SK-N-SH (cell line): ENCODE measurements around the gene TNNT3. TPM values are rescaled to one million over a fixed set of nuclear protein-coding genes. Genes with fewer than 3 reads are reported as not detected.
A peak's percentile ranks its signal among the peaks of the same experiment; 100 is the strongest.

Source experiments
- CTCF ChIA-PET: fragments of 300-600, 350-600 bp; formaldehyde crosslinking; extraction: SDS; loops from one replicate; lab custom pipeline; 2021; lab: Yijun Ruan, JAX
- POLR2A ChIA-PET: fragments of 350-600 bp; sonication (Branson Sonifier 250); formaldehyde crosslinking; extraction: SDS; loops from one replicate; lab custom pipeline; 2020; ENCODE audit warnings: antibody characterized with exemption, inconsistent platforms; lab: Yijun Ruan, JAX
- DNase-seq: peaks from one replicate; pipeline ENCODE4 v3.0.0; 2012
- H2AFZ ChIP-seq: fragments of 200-600 bp; sonication (generic); 2 replicates; pipeline ENCODE4 v1.8.1; 2016; ENCODE audit warnings: antibody characterized with exemption, mild to moderate bottlenecking, low read depth
- H3F3A ChIP-seq: fragments of 200-600 bp; sonication (generic); replicated peaks from 2 replicates; pipeline ENCODE3; 2016; ENCODE audit warnings: antibody characterized with exemption, mild to moderate bottlenecking; ENCODE audit not compliant: insufficient read depth
- H3K27ac ChIP-seq, 2 experiments: fragments of 200-500 bp in 1 of 2; fragments of 200-600 bp in 1 of 2; sonication (Bioruptor generic) in 1 of 2; sonication (generic), shearing (Covaris generic) in 1 of 2; 2 replicates each; pipeline versions ENCODE4 v1.5.1 to v1.6.1; 2014 to 2016; ENCODE audit warnings: low read depth in 2 of 2, inconsistent platforms in 1 of 2, low read length in 1 of 2, mild to moderate bottlenecking in 1 of 2, mixed read lengths in 1 of 2
- H3K27me3 ChIP-seq: fragments of 200-600 bp; sonication (generic), shearing (Covaris generic); 2 replicates; pipeline ENCODE4 v1.6.1; 2016; ENCODE audit warnings: mixed run types; ENCODE audit not compliant: insufficient read depth
- H3K36me3 ChIP-seq, 2 experiments: fragments of 200-500 bp in 1 of 2; fragments of 200-600 bp in 1 of 2; sonication (Bioruptor generic) in 1 of 2; sonication (generic) in 1 of 2; replicated peaks in 1 of 2; 2 replicates each; pipeline versions ENCODE3 to v1.5.1; 2014 to 2016; ENCODE audit warnings: low read length in 1 of 2, mild to moderate bottlenecking in 1 of 2; ENCODE audit not compliant: insufficient read depth in 2 of 2, control insufficient read depth in 1 of 2
- H3K4me1 ChIP-seq, 2 experiments: fragments of 200-500 bp in 1 of 2; fragments of 200-600 bp in 1 of 2; sonication (Bioruptor generic) in 1 of 2; sonication (generic), shearing (Covaris generic) in 1 of 2; 2 replicates each; pipeline versions ENCODE4 v1.5.1 to v1.6.1; 2014 to 2016; ENCODE audit warnings: low read depth in 1 of 2, low read length in 1 of 2, mixed run types in 1 of 2; ENCODE audit not compliant: insufficient read depth in 2 of 2, control insufficient read depth in 1 of 2
- H3K4me2 ChIP-seq: fragments of 200-600 bp; sonication (generic), shearing (Covaris generic); 2 replicates; pipeline ENCODE4 v1.6.1; 2017; ENCODE audit warnings: mixed run types
- H3K4me3 ChIP-seq, 2 experiments: fragments of 200-500 bp in 1 of 2; fragments of 200-600 bp in 1 of 2; sonication (Bioruptor generic) in 1 of 2; sonication (generic), shearing (Covaris generic) in 1 of 2; 2 replicates each; pipeline versions ENCODE4 v1.5.1 to v1.8.1; 2014 to 2016; ENCODE audit warnings: low read depth in 2 of 2, inconsistent platforms in 1 of 2, low read length in 1 of 2, mild to moderate bottlenecking in 1 of 2, mixed read lengths in 1 of 2, moderate library complexity in 1 of 2
- H3K79me2 ChIP-seq: fragments of 200-600 bp; sonication (generic); 2 replicates; pipeline ENCODE4 v1.8.1; 2017; ENCODE audit warnings: mild to moderate bottlenecking; ENCODE audit not compliant: insufficient read depth
- H3K9ac ChIP-seq: fragments of 200-600 bp; sonication (generic); 2 replicates; pipeline ENCODE4 v1.6.1; 2017; ENCODE audit warnings: mixed run types
- H3K9me2 ChIP-seq: fragments of 200-600 bp; sonication (generic); 2 replicates; pipeline ENCODE4 v1.6.1; 2017; ENCODE audit warnings: mixed run types
- H3K9me3 ChIP-seq: fragments of 200-600 bp; sonication (generic); 2 replicates; pipeline ENCODE4 v1.6.1; 2017; ENCODE audit warnings: mixed run types, mild to moderate bottlenecking, moderate library complexity
- H4K20me1 ChIP-seq: fragments of 200-600 bp; sonication (generic); 2 replicates; pipeline ENCODE4 v1.6.1; 2017; ENCODE audit warnings: mild to moderate bottlenecking, mixed run types; ENCODE audit not compliant: insufficient read depth
- ELF1 ChIP-seq: IDR thresholded peaks from 2 replicates; pipeline ENCODE4 v1.4.0; 2012
- EP300 ChIP-seq, 2 experiments: IDR thresholded peaks; 2 replicates each; pipeline versions ENCODE4 v1.4.0 to v1.6.1; 2012; ENCODE audit warnings: borderline replicate concordance in 1 of 2, low read depth in 1 of 2, low read length in 1 of 2
- EZH2phosphoT487 ChIP-seq: fragments of 200-600 bp; sonication (generic); IDR thresholded peaks from 2 replicates; pipeline ENCODE4 v1.6.1; 2017; ENCODE audit warnings: low read depth, mixed run types, mild to moderate bottlenecking, antibody characterized with exemption, moderate library complexity, borderline replicate concordance
- FOXM1 ChIP-seq: IDR thresholded peaks from 2 replicates; pipeline ENCODE4 v1.4.0; 2012; ENCODE audit warnings: low read depth, mild to moderate bottlenecking
- GABPA ChIP-seq: IDR thresholded peaks from 2 replicates; pipeline ENCODE4 v1.4.0; 2012; ENCODE audit warnings: low read depth, mild to moderate bottlenecking
- JUND ChIP-seq: IDR thresholded peaks from 2 replicates; pipeline ENCODE4 v1.4.0; 2012
- MEF2A ChIP-seq: IDR thresholded peaks from 2 replicates; pipeline ENCODE4 v1.4.0; 2012; ENCODE audit warnings: low read depth, borderline replicate concordance
- MXI1 ChIP-seq: IDR thresholded peaks from 2 replicates; pipeline ENCODE4 v1.6.1; 2012; ENCODE audit warnings: mild to moderate bottlenecking, low read depth, low read length, improper control_type of control experiment
- NFIC ChIP-seq: IDR thresholded peaks from 2 replicates; pipeline ENCODE4 v1.4.0; 2012; ENCODE audit warnings: borderline replicate concordance
- NRF1 ChIP-seq: IDR thresholded peaks from 2 replicates; pipeline ENCODE4 v1.6.1; 2012; ENCODE audit warnings: low read depth, mild to moderate bottlenecking, low read length
- RAD21 ChIP-seq: IDR thresholded peaks from 2 replicates; pipeline ENCODE4 v1.6.1; 2012; ENCODE audit warnings: mild to moderate bottlenecking, low read length
- RCOR1 ChIP-seq: fragments of 150-350 bp; IDR thresholded peaks from 2 replicates; pipeline ENCODE4 v1.6.1; 2017; ENCODE audit warnings: antibody characterized with exemption, low read length
- RFX5 ChIP-seq: IDR thresholded peaks from 2 replicates; pipeline ENCODE4 v1.6.1; 2012; ENCODE audit warnings: mild to moderate bottlenecking, improper control_type of control experiment, low read length
- RXRA ChIP-seq: IDR thresholded peaks from 2 replicates; pipeline ENCODE4 v1.4.0; 2012; ENCODE audit warnings: low read depth, mild to moderate bottlenecking, borderline replicate concordance
- SIN3A ChIP-seq: IDR thresholded peaks from 2 replicates; pipeline ENCODE4 v1.6.1; 2012; ENCODE audit warnings: low read depth, mild to moderate bottlenecking, low read length, moderate library complexity, borderline replicate concordance
- SMC3 ChIP-seq: IDR thresholded peaks from 2 replicates; pipeline ENCODE4 v1.6.1; 2012; ENCODE audit warnings: low read depth, low read length, improper control_type of control experiment
- TEAD4 ChIP-seq: IDR thresholded peaks from 2 replicates; pipeline ENCODE4 v1.4.0; 2012; ENCODE audit warnings: mild to moderate bottlenecking, borderline replicate concordance; ENCODE audit not compliant: insufficient read depth
- WGBS: methylation state at CpG from one replicate; pipeline ENCODE4 v1.1.6; 2017; ENCODE audit warnings: low lambda C conversion rate; 5-methylcytosine and 5-hydroxymethylcytosine counted together
- polyA plus RNA-seq, 3 experiments: library from polyadenylated mRNA; depleted of rRNA; stranded (reverse); fragments of >200 nt; gene quantifications; 2 replicates each; pipeline ENCODE4 v1.2.3, GENCODE V29; 2012
- TF ChIP-seq, protein P1 (sequence below): fragments of 150-350 bp; IDR thresholded peaks from 2 replicates; pipeline ENCODE4 v1.6.1; 2016; ENCODE audit warnings: mild to moderate bottlenecking, low read depth, low read length
- TF ChIP-seq, protein P2 (sequence below): IDR thresholded peaks from 2 replicates; pipeline ENCODE4; 2012

The TNNT3 gene
- polyA plus RNA-seq, 1 of the 3 experiments (the other 2 are of a cell fraction), result not detected

DNA sequence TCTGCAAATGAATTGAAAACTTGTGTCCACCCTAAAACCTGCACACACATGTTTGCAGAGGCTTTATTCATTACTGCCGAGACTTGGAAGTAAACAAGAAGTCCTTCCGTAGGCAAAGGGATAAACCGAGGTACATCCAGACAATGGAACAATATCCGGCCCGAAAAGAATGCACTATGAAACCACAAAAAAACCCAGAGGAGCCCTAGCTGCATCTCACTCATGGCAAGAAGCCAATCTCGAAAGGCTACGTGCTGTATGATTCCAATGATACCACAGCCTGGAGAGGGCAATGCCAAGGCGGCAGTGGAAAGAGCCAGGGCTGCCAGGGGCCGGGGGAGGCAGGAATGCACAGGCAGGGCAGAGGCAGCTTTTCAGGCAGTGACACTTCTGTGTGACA is 24.5 kb downstream of the TNNT3 start:
- no peaks in the 10 kb centered on the region for H3K79me2 ChIP-seq
- H3F3A ChIP-seq, result peaks cover 4% of the 10 kb centered on the region
- H3K4me3 ChIP-seq, result no peak overlapping the region
- no peaks in the 10 kb centered on the region for H4K20me1 ChIP-seq
- TF ChIP-seq RCOR1 (no peak), RAD21 (no peak), RFX5 (no peak), NFIC (0 out of 2 replicates have a peak, but pooled peaks have one; percentile 23), TEAD4 (no peak), SIN3A (no peak)
- TF ChIP-seq, all 33 proteins: peak for 1
- Histone ChIP-seq H3K27me3 (no peaks in the 10 kb centered on the region), H3K9me3 (no peaks in the 10 kb centered on the region), H3K27ac (no peak overlapping the region), H3K36me3 (no peaks in the 10 kb centered on the region), H3K4me2 (no peak overlapping the region), H3K4me1 (peaks cover 0 to 20% of the 10 kb centered on the region in 2 experiments; a peak in 1 of 4 replicates), H2AFZ (no peak overlapping the region), H3K9me2 (no peaks in the 10 kb centered on the region), H3K9ac (no peak overlapping the region)
- ChIA-PET CTCF (interaction anchor here (0.8 to 1.4 kb wide), 6 partner anchors 10 to 291 kb away, joined by 3 to 4 read pairs (median 3); no protein-coding TSS in a partner anchor), POLR2A (interaction anchor here (0.6 kb wide), 1 partner anchor 38 kb away, joined by 4 read pairs; no protein-coding TSS in a partner anchor)
- no peak for DNase-seq
- WGBS, result 46% methylated on average over 9 of the region's 9 CpGs

DNA sequence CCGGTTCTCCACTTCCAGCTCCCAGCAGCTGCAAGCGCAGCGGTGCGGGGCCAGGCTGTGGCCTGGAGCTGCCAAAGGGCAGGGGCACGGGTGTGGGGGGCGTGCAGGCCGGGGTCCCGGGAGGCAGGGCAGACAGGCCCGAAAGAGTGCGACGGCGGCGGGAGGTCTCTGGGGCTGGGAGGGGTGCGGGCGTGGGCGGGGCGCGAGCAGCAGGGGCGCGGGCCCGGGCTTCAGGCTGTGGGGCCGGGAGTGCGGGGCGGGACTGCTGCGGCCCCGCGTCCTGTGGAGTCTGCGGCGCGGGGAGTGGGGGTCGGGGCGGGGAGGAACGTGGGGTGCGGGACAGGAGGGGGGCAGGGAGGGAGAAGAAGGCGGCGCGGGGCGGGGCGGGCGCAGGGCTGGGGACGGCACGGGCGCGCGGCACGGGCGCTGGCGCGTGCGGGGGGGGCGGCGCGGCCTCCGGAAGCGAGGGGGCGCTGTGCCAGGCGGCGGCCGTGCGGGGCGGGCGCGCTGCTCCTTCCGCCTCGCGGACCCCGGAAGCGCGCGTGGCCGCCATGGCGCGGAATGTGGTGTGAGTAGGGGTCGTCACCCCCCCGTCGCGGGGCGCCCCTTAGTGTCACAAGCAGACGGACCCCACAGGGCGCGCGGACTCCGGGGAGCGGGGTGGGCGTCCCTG is 27.4 kb downstream of the TNNT3 start, which contains the start of gene MRPL23:
TSS of gene MRPL23 (plus strand) at position 521 of the 673 bp plus-strand sequence. CDS start at position 552, 31 bp downstream.
- H3K4me2 ChIP-seq, result no peak within 1 kb of the TSS
- peaks cover 0 to 15% of the 10 kb centered on the region in 2 experiments; a peak in 1 of 4 replicates for H3K4me1 ChIP-seq
- ChIA-PET POLR2A (interaction anchor here (1.0 to 2.4 kb wide), 4 partner anchors 21 to 246 kb away, joined by 3 to 11 read pairs (median 6); partner anchors contain the start of gene H19), CTCF (interaction anchor here (0.6 to 11.0 kb wide), 17 partner anchors 8 to 518 kb away, joined by 3 to 215 read pairs (median 5); no protein-coding TSS in a partner anchor)
- H3K9me2 ChIP-seq, result no peaks in the 10 kb centered on the region
- no peak within 1 kb of the TSS for H3K27ac ChIP-seq
- no peaks in the 10 kb centered on the region for H4K20me1 ChIP-seq
- DNase-seq, result no peak
- H3K79me2 ChIP-seq, result no peaks in the 10 kb centered on the region
- no peak within 1 kb of the TSS for H2AFZ ChIP-seq
- H3K27me3 ChIP-seq, result no peaks in the 10 kb centered on the region
- peaks cover 4% of the 10 kb centered on the region for H3F3A ChIP-seq
- no peak within 1 kb of the TSS for H3K4me3 ChIP-seq
- H3K9me3 ChIP-seq, result no peaks in the 10 kb centered on the region
- no CpG with 5 or more reads among the region's 85 CpGs for WGBS
- H3K36me3 ChIP-seq, result no peaks in the 10 kb centered on the region
- H3K9ac ChIP-seq, result no peak within 1 kb of the TSS
- TF ChIP-seq FOXM1 (no peak), NRF1 (no peak), JUND (no peak), RXRA (no peak), MEF2A (no peak), EP300 (IDR thresholded peaks at IDR 0.05; ENCODE audit: borderline replicate concordance in 1 of 2, low read depth in 1 of 2, low read length in 1 of 2) (no peak), GABPA (no peak), SIN3A (no peak), TEAD4 (no peak), NFIC (no peak), MXI1 (no peak), ELF1 (no peak), SMC3 (no peak), EZH2phosphoT487 (no peak)
- TF ChIP-seq, protein P1, sequence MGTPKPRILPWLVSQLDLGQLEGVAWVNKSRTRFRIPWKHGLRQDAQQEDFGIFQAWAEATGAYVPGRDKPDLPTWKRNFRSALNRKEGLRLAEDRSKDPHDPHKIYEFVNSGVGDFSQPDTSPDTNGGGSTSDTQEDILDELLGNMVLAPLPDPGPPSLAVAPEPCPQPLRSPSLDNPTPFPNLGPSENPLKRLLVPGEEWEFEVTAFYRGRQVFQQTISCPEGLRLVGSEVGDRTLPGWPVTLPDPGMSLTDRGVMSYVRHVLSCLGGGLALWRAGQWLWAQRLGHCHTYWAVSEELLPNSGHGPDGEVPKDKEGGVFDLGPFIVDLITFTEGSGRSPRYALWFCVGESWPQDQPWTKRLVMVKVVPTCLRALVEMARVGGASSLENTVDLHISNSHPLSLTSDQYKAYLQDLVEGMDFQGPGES, result no peak
- TF ChIP-seq, protein P2, sequence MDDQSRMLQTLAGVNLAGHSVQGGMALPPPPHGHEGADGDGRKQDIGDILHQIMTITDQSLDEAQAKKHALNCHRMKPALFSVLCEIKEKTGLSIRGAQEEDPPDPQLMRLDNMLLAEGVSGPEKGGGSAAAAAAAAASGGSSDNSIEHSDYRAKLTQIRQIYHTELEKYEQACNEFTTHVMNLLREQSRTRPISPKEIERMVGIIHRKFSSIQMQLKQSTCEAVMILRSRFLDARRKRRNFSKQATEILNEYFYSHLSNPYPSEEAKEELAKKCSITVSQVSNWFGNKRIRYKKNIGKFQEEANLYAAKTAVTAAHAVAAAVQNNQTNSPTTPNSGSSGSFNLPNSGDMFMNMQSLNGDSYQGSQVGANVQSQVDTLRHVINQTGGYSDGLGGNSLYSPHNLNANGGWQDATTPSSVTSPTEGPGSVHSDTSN, result no peak
